GM10248 (cell line): Measurements from ENCODE around the gene LMX1A.

ENCODE experiments used
- CTCF ChIA-PET: fragments of 300-600 bp; sonication (Branson Sonifier 250); formaldehyde crosslinking; extraction: SDS; loops from one replicate; lab custom pipeline; 2021; ENCODE audit warnings: antibody characterized with exemption; lab: Yijun Ruan, JAX
- POLR2A ChIA-PET: fragments of 350-650 bp; sonication (Branson Sonifier 250); formaldehyde crosslinking; extraction: SDS; loops from one replicate; lab custom pipeline; 2020; ENCODE audit warnings: antibody characterized with exemption; lab: Yijun Ruan, JAX
- DNase-seq: peaks from one replicate; pipeline ENCODE4 v3.0.0; 2012; ENCODE audit errors: extremely low spot score
- TF ChIP-seq, protein P1 (sequence below): IDR thresholded peaks from 2 replicates; pipeline ENCODE4 v1.5.1; 2012; ENCODE audit warnings: mild to moderate bottlenecking, low read depth; ENCODE audit errors: extremely low read depth, missing control alignments, control extremely low read depth

LMX1A gene

DNA sequence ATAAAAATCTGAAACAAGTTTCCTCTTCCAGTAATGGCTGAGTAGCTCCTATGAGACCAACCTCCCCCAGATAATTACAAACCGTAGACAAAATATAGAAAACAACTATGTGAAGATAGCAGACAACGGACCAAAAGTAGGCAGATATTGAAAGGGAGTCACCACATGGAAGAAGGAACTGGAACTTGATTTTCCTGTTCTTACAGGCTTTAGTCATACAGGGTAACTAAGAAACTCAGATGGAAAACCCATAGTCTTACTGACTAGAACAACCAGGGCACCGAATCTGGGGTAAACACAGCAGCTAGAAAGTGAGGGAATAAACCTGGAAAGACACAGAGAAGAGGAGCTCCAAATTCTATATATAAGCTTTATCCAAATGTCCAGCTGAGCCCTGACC is 26.0 kb downstream of the LMX1A start:
- DNase-seq, result no peak
- TF ChIP-seq, protein P1, sequence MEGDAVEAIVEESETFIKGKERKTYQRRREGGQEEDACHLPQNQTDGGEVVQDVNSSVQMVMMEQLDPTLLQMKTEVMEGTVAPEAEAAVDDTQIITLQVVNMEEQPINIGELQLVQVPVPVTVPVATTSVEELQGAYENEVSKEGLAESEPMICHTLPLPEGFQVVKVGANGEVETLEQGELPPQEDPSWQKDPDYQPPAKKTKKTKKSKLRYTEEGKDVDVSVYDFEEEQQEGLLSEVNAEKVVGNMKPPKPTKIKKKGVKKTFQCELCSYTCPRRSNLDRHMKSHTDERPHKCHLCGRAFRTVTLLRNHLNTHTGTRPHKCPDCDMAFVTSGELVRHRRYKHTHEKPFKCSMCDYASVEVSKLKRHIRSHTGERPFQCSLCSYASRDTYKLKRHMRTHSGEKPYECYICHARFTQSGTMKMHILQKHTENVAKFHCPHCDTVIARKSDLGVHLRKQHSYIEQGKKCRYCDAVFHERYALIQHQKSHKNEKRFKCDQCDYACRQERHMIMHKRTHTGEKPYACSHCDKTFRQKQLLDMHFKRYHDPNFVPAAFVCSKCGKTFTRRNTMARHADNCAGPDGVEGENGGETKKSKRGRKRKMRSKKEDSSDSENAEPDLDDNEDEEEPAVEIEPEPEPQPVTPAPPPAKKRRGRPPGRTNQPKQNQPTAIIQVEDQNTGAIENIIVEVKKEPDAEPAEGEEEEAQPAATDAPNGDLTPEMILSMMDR, result no peak
- ChIA-PET POLR2A (no interaction called here), CTCF (interaction anchor here (0.6 to 1.4 kb wide), 2 partner anchors 37 to 39 kb away, joined by 3 to 4 read pairs; no protein-coding TSS in a partner anchor)

DNA sequence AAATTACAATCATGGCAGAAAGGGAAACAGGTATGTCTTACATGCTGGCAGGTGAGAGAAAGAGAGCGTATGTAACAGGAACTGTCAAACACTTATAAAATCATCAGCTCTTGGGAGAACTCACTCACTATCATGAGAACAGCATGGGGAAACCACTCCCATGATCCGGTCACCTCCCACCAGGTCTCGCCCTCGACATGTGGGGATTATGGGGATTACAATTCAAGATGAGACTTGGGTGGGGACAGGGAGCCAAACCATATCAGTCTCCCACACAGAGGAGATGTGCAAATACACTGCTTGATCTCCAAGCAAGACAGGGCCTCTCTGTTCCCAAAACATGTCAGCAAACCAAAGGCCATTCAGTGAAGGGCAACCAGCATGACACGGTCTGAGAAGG is 27.4 kb downstream of the LMX1A start:
- no peak for DNase-seq
- POLR2A ChIA-PET, result no interaction called here
- TF ChIP-seq, protein P1, result no peak
- CTCF ChIA-PET, result no interaction called here

DNA sequence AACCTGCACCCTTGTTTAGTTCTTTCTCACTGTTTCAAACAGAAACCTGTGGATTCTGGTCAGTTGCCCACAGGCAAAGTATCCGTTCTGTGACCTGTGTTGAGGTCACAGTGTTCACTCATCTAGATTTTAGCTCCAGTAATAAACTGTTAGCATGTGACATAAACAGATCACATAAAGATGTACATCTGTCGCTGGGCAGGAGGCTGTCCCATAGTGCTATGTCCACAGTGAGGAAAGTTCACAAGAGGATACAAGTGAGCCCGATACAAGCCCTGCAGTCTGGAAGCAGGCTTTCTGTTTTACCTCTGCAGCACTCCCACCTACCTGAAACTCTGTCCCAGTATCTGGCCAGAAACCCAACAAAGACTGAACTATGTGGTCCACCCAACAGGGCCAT is 28.4 kb downstream of the LMX1A start:
- ChIA-PET POLR2A (no interaction called here), CTCF (interaction anchor here (1.3 kb wide), 1 partner anchor 39 kb away, joined by 6 read pairs; no protein-coding TSS in a partner anchor)
- TF ChIP-seq, protein P1, result no peak
- no peak for DNase-seq

DNA sequence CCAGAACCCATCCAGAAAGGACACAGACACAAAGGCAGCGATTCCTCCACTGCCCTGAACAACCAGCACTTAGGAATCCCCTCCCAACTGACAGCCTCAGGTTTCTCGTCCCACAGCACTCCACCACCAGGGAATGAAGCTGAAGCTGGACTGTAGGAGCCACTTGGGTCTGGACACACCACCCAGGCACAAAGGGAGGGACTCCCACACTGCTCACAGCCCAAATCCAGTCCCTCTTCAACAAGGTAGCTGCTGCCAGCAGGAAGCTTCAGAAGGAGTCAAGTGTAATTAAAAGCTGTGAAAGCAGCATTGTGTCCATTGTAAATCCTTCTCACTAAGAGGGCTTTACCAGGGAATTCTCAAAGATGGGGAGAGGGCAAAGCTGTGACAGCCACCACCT is 29.0 kb downstream of the LMX1A start:
- ChIA-PET POLR2A (no interaction called here), CTCF (interaction anchor here (1.0 to 1.3 kb wide), 3 partner anchors 9 to 40 kb away, joined by 3 to 6 read pairs (median 3); no protein-coding TSS in a partner anchor)
- no peak for DNase-seq
- TF ChIP-seq, protein P1, result no peak

DNA sequence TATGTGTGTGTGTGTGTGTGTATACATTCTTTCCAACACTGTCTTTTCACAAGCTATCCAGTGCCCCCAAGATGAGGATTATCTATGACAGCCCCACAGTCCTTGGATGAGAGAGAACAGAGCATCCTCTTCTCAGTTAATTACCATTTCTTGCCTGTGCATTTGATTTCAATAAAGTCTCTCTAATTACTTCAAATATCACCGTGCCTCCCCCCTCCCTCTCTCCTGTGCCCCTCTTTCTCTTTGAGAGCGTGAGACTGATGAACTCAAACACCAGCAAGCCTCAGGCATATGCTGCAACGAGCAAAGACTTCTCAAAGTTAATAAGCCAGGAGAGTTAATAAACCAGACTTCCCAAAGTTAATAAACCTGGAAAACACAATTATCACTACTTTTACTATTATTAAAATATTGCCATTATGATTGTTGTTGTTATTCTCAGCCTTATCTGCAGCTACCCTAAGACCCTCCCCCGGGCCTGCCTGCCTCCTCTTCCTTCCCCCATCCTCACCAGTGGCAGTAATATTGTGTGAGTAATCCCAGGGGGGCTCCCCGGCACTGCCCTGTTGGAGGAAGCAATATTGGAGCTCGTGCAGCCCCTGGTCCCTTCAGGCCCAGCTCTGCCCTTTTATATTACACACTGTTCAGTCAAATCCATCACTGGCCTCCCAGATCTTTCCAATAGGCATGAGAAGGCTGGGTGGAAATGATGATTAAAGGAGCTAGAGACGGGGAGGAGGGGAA is 30.9 kb downstream of the LMX1A start:
- no peak for DNase-seq

DNA sequence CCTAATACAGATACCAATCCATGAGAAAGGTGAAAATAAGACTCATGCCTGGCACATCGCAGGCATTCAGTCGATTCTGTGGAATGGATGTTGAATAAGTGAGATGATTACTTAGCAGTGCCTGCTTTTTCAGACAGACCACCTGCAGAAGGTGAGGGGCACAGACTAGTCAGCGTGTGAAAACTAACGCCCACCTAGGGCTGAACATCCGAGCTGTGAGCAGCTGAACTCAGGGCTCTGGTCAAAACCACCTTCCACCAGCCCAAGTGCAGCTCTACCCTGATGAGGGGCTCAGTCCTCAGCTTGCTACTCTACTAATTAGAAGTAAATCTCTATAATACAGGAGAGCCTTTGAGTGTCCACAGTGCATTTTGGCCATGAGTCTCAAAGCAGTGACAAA is 32.5 kb downstream of the LMX1A start:
- no peak for DNase-seq
- TF ChIP-seq, protein P1, result no peak
- ChIA-PET CTCF (interaction anchor here (1.2 to 1.7 kb wide), 2 partner anchors 14 to 43 kb away, joined by 3 to 5 read pairs; no protein-coding TSS in a partner anchor), POLR2A (no interaction called here)

More for the DNA sequence above, 30.9 kb downstream of the LMX1A start:
- CTCF ChIA-PET, result interaction anchor here (1.1 kb wide), 1 partner anchor 42 kb away, joined by 3 read pairs; no protein-coding TSS in a partner anchor
- POLR2A ChIA-PET, result no interaction called here
- TF ChIP-seq, protein P1, result no peak
